Hepatocyte (in vitro differentiated cells): ENCODE results near the gene RUFY2.

Experiments
- EZH2phosphoT487 ChIP-seq: fragments of 200-600 bp; sonication (generic); IDR thresholded peaks from one replicate; pipeline ENCODE4 v1.6.1; 2018; ENCODE audit warnings: antibody characterized with exemption, mild to moderate bottlenecking, low read depth, moderate library complexity; ENCODE audit not compliant: unreplicated experiment, severe bottlenecking
- TF ChIP-seq, protein P1 (sequence below): fragments of 200-600 bp; sonication (generic); IDR thresholded peaks from 2 replicates; pipeline ENCODE4 v1.5.1; 2016; ENCODE audit warnings: antibody characterized with exemption, mild to moderate bottlenecking; ENCODE audit not compliant: poor library complexity

DNA sequence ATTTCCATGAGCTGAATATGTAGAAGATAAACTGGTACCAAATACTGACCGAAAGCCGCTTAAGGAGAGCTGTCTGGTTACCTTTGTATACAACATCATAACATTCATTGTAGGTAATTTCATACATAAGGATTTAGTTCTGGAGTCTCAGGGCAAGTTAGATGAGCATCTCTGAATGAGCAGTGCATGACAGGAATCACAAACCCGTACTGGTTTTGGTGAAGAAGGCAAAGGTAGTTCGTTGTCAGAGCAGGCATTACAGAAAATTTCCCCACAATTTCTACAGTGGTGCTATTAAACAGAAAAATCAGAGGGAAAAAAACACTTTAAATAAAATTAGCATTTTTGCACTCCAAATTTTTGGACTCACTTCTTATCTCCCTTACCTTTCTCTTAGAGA is 61.5 kb downstream of the RUFY2 start:
- TF ChIP-seq EZH2phosphoT487: no peak
- TF ChIP-seq, protein P1, sequence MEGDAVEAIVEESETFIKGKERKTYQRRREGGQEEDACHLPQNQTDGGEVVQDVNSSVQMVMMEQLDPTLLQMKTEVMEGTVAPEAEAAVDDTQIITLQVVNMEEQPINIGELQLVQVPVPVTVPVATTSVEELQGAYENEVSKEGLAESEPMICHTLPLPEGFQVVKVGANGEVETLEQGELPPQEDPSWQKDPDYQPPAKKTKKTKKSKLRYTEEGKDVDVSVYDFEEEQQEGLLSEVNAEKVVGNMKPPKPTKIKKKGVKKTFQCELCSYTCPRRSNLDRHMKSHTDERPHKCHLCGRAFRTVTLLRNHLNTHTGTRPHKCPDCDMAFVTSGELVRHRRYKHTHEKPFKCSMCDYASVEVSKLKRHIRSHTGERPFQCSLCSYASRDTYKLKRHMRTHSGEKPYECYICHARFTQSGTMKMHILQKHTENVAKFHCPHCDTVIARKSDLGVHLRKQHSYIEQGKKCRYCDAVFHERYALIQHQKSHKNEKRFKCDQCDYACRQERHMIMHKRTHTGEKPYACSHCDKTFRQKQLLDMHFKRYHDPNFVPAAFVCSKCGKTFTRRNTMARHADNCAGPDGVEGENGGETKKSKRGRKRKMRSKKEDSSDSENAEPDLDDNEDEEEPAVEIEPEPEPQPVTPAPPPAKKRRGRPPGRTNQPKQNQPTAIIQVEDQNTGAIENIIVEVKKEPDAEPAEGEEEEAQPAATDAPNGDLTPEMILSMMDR: no peak
